Measurements from ENCODE around the gene IARS1. TPM values are rescaled to one million over a fixed set of nuclear protein-coding genes. Genes with fewer than 3 reads are reported as not detected.

IARS1 gene
- total and polyA plus RNA-seq, 2 of the 4 experiments (the other 2 are of a cell fraction) = 85.3 to 414 TPM

DNA sequence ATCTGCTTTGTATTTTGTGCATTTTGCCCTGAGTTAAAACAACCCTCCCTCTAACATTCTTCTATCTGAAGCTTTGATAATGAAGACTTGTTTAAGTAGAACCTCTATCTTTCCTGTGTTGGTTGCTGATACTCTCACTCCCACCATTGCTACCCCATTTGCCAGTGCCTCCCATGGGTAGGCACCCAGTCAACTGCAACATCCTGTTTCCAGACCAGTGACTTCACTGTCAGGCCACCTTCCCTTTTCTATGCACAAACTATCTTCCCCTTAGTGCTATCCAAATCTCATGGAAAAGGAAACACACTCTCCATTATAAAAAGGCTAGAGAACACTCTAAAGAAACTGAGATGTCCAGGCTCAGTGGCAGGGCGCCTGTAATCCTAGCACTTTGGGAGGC, 5.6 kb upstream of the IARS1 start:
- Histone ChIP-seq H3K56ac (ENCODE audit: extremely low read depth, insufficient read depth, low read length) (no peak overlapping the region), H3K9me1 (ENCODE audit: insufficient read depth, low read length) (no peaks in the 10 kb centered on the region), H3K4me1 (ENCODE audit: control insufficient read depth, insufficient read depth, low read length) (peaks cover 4% of the 10 kb centered on the region), H3K36me3 (ENCODE audit: control insufficient read depth, insufficient read depth, low read length) (peaks cover 21% of the 10 kb centered on the region), H3K9ac (ENCODE audit: low read depth, low read length) (no peak overlapping the region), H2BK20ac (ENCODE audit: low read depth, low read length) (no peak overlapping the region), H3K4me2 (ENCODE audit: low read depth, low read length) (no peak overlapping the region), H2BK15ac (ENCODE audit: low read depth, low read length) (no peak overlapping the region), H3K14ac (replicated peaks; ENCODE audit: low read depth, low read length) (no peak overlapping the region), H3K27ac (ENCODE audit: insufficient read depth, low read length) (no peak overlapping the region), H2BK120ac (ENCODE audit: low read depth, low read length) (no peak overlapping the region), H2AFZ (replicated peaks; ENCODE audit: low read length, poor library complexity) (no peak overlapping the region), H3K4me3 (ENCODE audit: insufficient read depth, low read depth, low read length) (no peak overlapping the region), H4K5ac (ENCODE audit: low read depth, low read length) (no peak overlapping the region), H4K91ac (ENCODE audit: insufficient read depth, low read depth, low read length) (no peak overlapping the region), H2AK5ac (ENCODE audit: low read depth, low read length) (no peak overlapping the region), H2BK5ac (ENCODE audit: low read depth, low read length, poor library complexity, severe bottlenecking) (no peak overlapping the region), H3K27me3 (ENCODE audit: control insufficient read depth, insufficient read depth, low read length) (no peaks in the 10 kb centered on the region), H3K23ac (ENCODE audit: low read depth, low read length) (no peak overlapping the region), H3K79me1 (ENCODE audit: low read depth in 1 of 2, low read length in 2 of 2) (peaks cover 2 to 13% of the 10 kb centered on the region in 2 experiments; a peak in 3 of 4 replicates), H3K18ac (ENCODE audit: low read depth, low read length) (no peak overlapping the region), H3K9me3 (ENCODE audit: control insufficient read depth, insufficient read depth, low read length) (no peaks in the 10 kb centered on the region), H4K8ac (ENCODE audit: low read depth in 2 of 2, low read length in 2 of 2) (no peak overlapping the region), H4K20me1 (ENCODE audit: insufficient read depth, low read length) (no peaks in the 10 kb centered on the region), H2AK9ac (replicated peaks; ENCODE audit: low read depth, low read length, poor library complexity) (no peak overlapping the region), H3K4ac (ENCODE audit: low read depth, low read length) (no peak overlapping the region)
- ChIA-PET POLR2A (ENCODE audit: unreplicated experiment) (no interaction called here), CTCF (interaction anchor here (1.1 to 1.2 kb wide), 2 partner anchors 12 to 165 kb away, joined by 3 read pairs; no protein-coding TSS in a partner anchor)
- TF ChIP-seq BHLHE40 (IDR thresholded peaks at IDR 0.05; ENCODE audit: low read depth, low read length) (no peak), CHD1 (IDR thresholded peaks at IDR 0.05; ENCODE audit: low read depth, low read length) (no peak), FOS (IDR thresholded peaks at IDR 0.05; ENCODE audit: low read depth, low read length) (no peak), RFX5 (IDR thresholded peaks at IDR 0.05; ENCODE audit: low read depth, low read length) (no peak), POLR2A (IDR thresholded peaks at IDR 0.05; ENCODE audit: low read depth, low read length) (no peak), RCOR1 (IDR thresholded peaks at IDR 0.05; ENCODE audit: insufficient replicate concordance, low read length) (no peak), MAZ (IDR thresholded peaks at IDR 0.05; ENCODE audit: borderline replicate concordance, low read depth, low read length) (no peak), SMC3 (IDR thresholded peaks at IDR 0.05; ENCODE audit: low read depth, low read length) (no peak), ELK1 (IDR thresholded peaks at IDR 0.05; ENCODE audit: borderline replicate concordance, low read depth, low read length) (no peak), CTCF (conservative IDR thresholded peaks at IDR 0.05; ENCODE audit: low read depth, low read length) (no peak), MAFK (IDR thresholded peaks at IDR 0.05; ENCODE audit: low read depth, low read length) (no peak), NFE2L2 (IDR thresholded peaks at IDR 0.05; ENCODE audit: low read depth, low read length) (no peak), RAD21 (IDR thresholded peaks at IDR 0.05; ENCODE audit: low read length) (no peak), MXI1 (IDR thresholded peaks at IDR 0.05; ENCODE audit: borderline replicate concordance, low read depth, low read length) (no peak), CEBPB (IDR thresholded peaks at IDR 0.05; ENCODE audit: low read depth, low read length) (no peak)
- TF ChIP-seq, protein P1, sequence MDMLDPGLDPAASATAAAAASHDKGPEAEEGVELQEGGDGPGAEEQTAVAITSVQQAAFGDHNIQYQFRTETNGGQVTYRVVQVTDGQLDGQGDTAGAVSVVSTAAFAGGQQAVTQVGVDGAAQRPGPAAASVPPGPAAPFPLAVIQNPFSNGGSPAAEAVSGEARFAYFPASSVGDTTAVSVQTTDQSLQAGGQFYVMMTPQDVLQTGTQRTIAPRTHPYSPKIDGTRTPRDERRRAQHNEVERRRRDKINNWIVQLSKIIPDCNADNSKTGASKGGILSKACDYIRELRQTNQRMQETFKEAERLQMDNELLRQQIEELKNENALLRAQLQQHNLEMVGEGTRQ (IDR thresholded peaks at IDR 0.05; ENCODE audit: low read depth, low read length) = no peak
- DNase-seq (no peak), ATAC-seq (ENCODE audit: low read depth) (no peak)
- intact Hi-C loops (cut with micrococcal nuclease) = no loop called here
- dilution Hi-C loops (cut with HindIII; ENCODE audit: low sequenced_read_pairs, unreplicated experiment) = no loop called here
- BruUV-seq (replicated peaks) = no TSS peak
- WGBS, 2 experiments (ENCODE audit: extremely low coverage in 2 of 2, insufficient read length in 1 of 2) = no CpG with 5 or more reads among the region's 1 CpG
- in situ Hi-C loops (cut with MboI; ENCODE audit: low sequenced_read_pairs) = loop anchor here (10.0 kb wide), 1 partner anchor 164 kb away; no protein-coding TSS in a partner anchor
